SU-DHL-6 (cell line): ENCODE results near the gene TAOK1.

Experiments
- H2AFZ ChIP-seq: fragments of 200-600 bp; sonication (generic); 2 replicates; pipeline ENCODE4 v1.6.1; 2014; ENCODE audit warnings: low read depth, mild to moderate bottlenecking, moderate library complexity, mixed read lengths, antibody characterized with exemption, low read length; ENCODE audit not compliant: severe bottlenecking
- H3F3A ChIP-seq: fragments of 200-600 bp; shearing (Covaris generic); 2 replicates; pipeline ENCODE4 v1.6.0; 2016; ENCODE audit warnings: antibody characterized with exemption, mild to moderate bottlenecking; ENCODE audit not compliant: insufficient read depth
- H3K27ac ChIP-seq: fragments of 200-600 bp; sonication (generic); 2 replicates; pipeline ENCODE4 v1.5.1; 2016; ENCODE audit warnings: low read depth, mild to moderate bottlenecking, low read length, moderate library complexity, mixed read lengths
- H3K27me3 ChIP-seq: fragments of 200-600 bp; sonication (generic), shearing (Covaris generic); 2 replicates; pipeline ENCODE4 v1.6.0; 2014; ENCODE audit warnings: mild to moderate bottlenecking, low read length
- H3K36me3 ChIP-seq: fragments of 200-600 bp; sonication (generic); 2 replicates; pipeline ENCODE4 v1.6.1; 2014; ENCODE audit warnings: mild to moderate bottlenecking, low read length, mixed read lengths
- H3K4me2 ChIP-seq: fragments of 300-600, 200-600 bp; shearing (Covaris generic), sonication (generic); 2 replicates; pipeline ENCODE4 v1.6.0; 2014; ENCODE audit warnings: low read length, low read depth, mild to moderate bottlenecking; ENCODE audit not compliant: poor library complexity, severe bottlenecking
- H3K4me3 ChIP-seq: fragments of 200-600 bp; sonication (generic); 2 replicates; pipeline ENCODE4 v1.5.1; 2014; ENCODE audit warnings: antibody characterized with exemption, low read length, mild to moderate bottlenecking, mixed read lengths; ENCODE audit not compliant: insufficient read depth, poor library complexity, severe bottlenecking
- H3K79me2 ChIP-seq: fragments of 200-600 bp; sonication (generic); 2 replicates; pipeline ENCODE4 v1.6.1; 2014; ENCODE audit warnings: mild to moderate bottlenecking, low read length, moderate library complexity; ENCODE audit not compliant: insufficient read depth
- H3K9ac ChIP-seq: fragments of 200-600 bp; sonication (generic); 2 replicates; pipeline ENCODE4 v1.7.0; 2014; ENCODE audit warnings: mild to moderate bottlenecking, low read length
- H3K9me2 ChIP-seq: fragments of 200-600 bp; sonication (generic); replicated peaks from 2 replicates; pipeline ENCODE4 v1.6.1; 2014; ENCODE audit warnings: low read length; ENCODE audit not compliant: insufficient read depth
- H3K9me3 ChIP-seq: fragments of 200-600 bp; sonication (generic); 2 replicates; pipeline ENCODE4 v1.6.1; 2014; ENCODE audit warnings: low read length, mixed read lengths; ENCODE audit not compliant: insufficient read depth
- H4K20me1 ChIP-seq: fragments of 200-600 bp; sonication (generic); 2 replicates; pipeline ENCODE4 v1.6.1; 2014; ENCODE audit warnings: low read depth, mild to moderate bottlenecking, antibody characterized with exemption, low read length, moderate library complexity, mixed read lengths
- CTCF ChIP-seq: fragments of 200-600 bp; sonication (generic); IDR thresholded peaks from one replicate; pipeline ENCODE4 v1.5.1; 2017; ENCODE audit warnings: antibody characterized with exemption, mild to moderate bottlenecking, low read length, moderate library complexity; ENCODE audit not compliant: insufficient read depth, poor library complexity, severe bottlenecking
- EZH2phosphoT487 ChIP-seq: fragments of 200-600 bp; sonication (generic), shearing (Covaris generic); conservative IDR thresholded peaks from 2 replicates; pipeline ENCODE4 v1.6.1; 2018; ENCODE audit warnings: mild to moderate bottlenecking, antibody characterized with exemption, low read length, moderate library complexity, mixed read lengths

TAOK1 gene

DNA sequence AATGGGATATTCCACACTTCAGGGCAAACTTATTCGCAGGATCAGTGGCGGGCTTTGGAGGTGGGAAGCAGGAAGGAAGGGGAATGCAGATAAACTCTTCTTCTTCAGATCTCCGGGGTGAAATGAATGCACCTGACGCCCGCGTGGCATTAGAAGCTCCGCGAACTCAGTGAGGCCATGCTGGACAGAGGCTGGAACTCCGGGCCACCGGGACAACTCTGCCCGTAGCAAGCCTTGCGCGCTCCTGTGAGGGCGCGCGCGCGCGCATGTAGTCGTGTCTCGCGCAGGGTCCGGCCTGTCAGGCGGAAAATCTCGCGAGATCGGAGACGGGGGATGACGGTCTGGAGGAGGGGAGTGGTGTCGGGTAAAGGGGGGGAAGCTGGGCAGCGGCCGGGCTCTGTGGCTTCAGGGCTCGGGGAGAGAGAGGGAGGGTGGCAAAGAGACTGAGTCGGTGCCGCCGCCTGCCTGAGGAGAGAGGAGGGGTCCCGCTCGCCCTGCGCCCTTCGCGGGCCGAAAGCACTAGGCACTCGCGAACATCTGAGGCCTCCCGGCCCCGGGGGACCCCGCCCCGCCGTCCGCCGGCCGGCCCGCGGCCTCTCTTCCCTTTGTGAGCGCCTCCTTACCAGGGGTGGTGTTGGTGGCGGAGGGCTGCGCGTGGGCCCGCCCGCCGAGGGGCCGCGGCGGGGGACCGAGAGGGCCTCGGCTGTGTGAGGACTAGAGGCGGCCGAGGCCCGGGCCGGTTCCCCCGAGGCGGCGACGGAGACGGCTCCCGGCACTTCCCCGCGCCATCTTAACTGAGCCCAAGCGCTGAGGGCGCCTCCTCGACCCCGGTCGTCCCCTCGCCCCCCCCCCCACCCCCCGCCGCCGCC, at the start of gene TAOK1:
TSS of gene TAOK1 (plus strand) at position 382 of the 869 bp plus-strand sequence. CDS start 61,186 bp downstream, outside the sequence.
- H2AFZ ChIP-seq: peak within 1 kb of the TSS; percentile 96
- H3K36me3 ChIP-seq: no peaks in the 10 kb centered on the region
- TF ChIP-seq EZH2phosphoT487 (no peak), CTCF (no peak)
- no peaks in the 10 kb centered on the region for H3K27me3 ChIP-seq
- H3K4me2 ChIP-seq: peak within 1 kb of the TSS; percentile 97
- peaks cover 49% of the 10 kb centered on the region for H3K79me2 ChIP-seq
- peak within 1 kb of the TSS; percentile 97 for H3K9ac ChIP-seq
- H4K20me1 ChIP-seq: peaks cover 5% of the 10 kb centered on the region; the same call in 1 of the 2 replicates
- no peaks in the 10 kb centered on the region for H3K9me3 ChIP-seq
- H3K27ac ChIP-seq: peak within 1 kb of the TSS; percentile 81
- no peaks in the 10 kb centered on the region for H3K9me2 ChIP-seq
- H3F3A ChIP-seq: peaks cover 3% of the 10 kb centered on the region; the same call in 1 of the 2 replicates
- H3K4me3 ChIP-seq: peak within 1 kb of the TSS; percentile 100

DNA sequence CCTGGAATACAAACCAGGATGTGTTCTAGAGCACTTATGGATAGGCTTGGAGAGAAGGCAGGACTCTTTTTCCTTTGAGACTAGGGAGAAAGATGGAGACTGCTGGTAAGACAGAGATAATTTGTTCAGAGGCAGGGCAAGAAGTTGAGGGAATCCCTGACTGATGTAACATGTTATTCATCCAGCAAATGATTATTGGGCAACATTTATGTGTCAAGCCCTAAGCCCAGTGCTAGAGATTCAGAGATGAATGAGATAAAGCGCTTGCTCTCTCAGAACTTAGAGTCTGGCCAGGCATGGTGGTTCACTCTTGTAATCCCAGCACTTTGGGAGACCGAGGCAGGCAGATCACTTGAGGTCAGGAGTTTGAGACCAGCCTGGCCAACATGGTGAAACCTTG, 48.4 kb upstream of the TAOK1 start:
- H3F3A ChIP-seq: no peaks in the 10 kb centered on the region
- no peaks in the 10 kb centered on the region for H3K9me2 ChIP-seq
- TF ChIP-seq EZH2phosphoT487 (no peak), CTCF (no peak)
- no peaks in the 10 kb centered on the region for H3K79me2 ChIP-seq
- H3K36me3 ChIP-seq: no peaks in the 10 kb centered on the region
- H3K27me3 ChIP-seq: no peaks in the 10 kb centered on the region
- H3K9ac ChIP-seq: no peak overlapping the region
- H3K4me2 ChIP-seq: no peak overlapping the region
- H3K4me3 ChIP-seq: no peak overlapping the region
- H3K27ac ChIP-seq: no peak overlapping the region
- H2AFZ ChIP-seq: no peak overlapping the region
- H3K9me3 ChIP-seq: no peaks in the 10 kb centered on the region
- no peaks in the 10 kb centered on the region for H4K20me1 ChIP-seq

- H3K9ac ChIP-seq: no peak overlapping the region
- no peak overlapping the region for H3K27ac ChIP-seq
- H3F3A ChIP-seq: no peaks in the 10 kb centered on the region
- no peak overlapping the region for H3K4me2 ChIP-seq
- H2AFZ ChIP-seq: no peak overlapping the region
- TF ChIP-seq EZH2phosphoT487 (no peak), CTCF (no peak)
- H3K9me3 ChIP-seq: no peaks in the 10 kb centered on the region
- H4K20me1 ChIP-seq: no peaks in the 10 kb centered on the region
- H3K36me3 ChIP-seq: no peaks in the 10 kb centered on the region
- no peaks in the 10 kb centered on the region for H3K27me3 ChIP-seq
- H3K4me3 ChIP-seq: no peak overlapping the region
- H3K79me2 ChIP-seq: no peaks in the 10 kb centered on the region
- H3K9me2 ChIP-seq: no peaks in the 10 kb centered on the region
Observed at GRCh38 chr17:29342158-29342765, 47.9 kb upstream of the TAOK1 start.
